Omental fat pad (tissue), 4 donors: ENCODE results near the gene PRKAR1B. TPM values are rescaled to one million over a fixed set of nuclear protein-coding genes. Genes with fewer than 3 reads are reported as not detected.

ENCODE experiments used
- ATAC-seq: fragments of 150-250 bp; one replicate; pipeline ENCODE4 v1.9.1; 2016; ENCODE audit warnings: mild to moderate bottlenecking, moderate library complexity; ENCODE audit not compliant: low FRiP score
- DNase-seq: peaks from one replicate; pipeline ENCODE4 v3.0.0-alpha.2; 2019; ENCODE audit warnings: low spot score
- total RNA-seq, 4 donors: library from RNA; depleted of rRNA; stranded (reverse); fragments of >200 nt; gene quantifications; one replicate each; pipeline ENCODE4 v1.1.0, GENCODE V29; 2016
- TF ChIP-seq, protein P1 (sequence below), 3 donors: fragments of 450-650 bp; IDR thresholded peaks; one replicate each; pipeline ENCODE4 v1.5.1; 2016 to 2017; ENCODE audit warnings: antibody characterized with exemption in 3 of 3, mild to moderate bottlenecking in 3 of 3, moderate library complexity in 2 of 3

PRKAR1B gene
- total RNA-seq, 4 donors from 2014 or later = 9.0 to 11.4 (median 10.3) TPM

DNA sequence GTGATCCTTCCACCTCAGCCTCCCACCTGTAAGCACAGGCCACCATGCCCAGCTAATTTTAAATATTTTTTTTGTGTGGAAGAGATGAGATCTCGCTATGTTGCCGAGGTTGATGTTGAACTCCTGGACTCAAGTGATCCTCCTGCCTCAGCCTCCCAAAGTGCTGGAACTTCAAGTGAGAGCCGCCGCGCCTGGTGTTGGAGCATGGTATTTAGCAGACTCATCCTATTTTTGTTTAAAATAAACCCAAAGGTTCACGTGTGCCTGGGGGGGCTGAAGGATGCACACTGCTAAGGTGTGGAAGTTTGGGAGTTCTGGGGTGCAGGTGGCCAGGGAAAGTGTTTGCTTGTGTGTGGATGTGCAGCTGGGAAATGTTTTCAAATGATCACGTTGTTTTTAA is 225.6 kb downstream of the PRKAR1B start:
- ATAC-seq = no peak
- no peak for DNase-seq
- TF ChIP-seq, protein P1, sequence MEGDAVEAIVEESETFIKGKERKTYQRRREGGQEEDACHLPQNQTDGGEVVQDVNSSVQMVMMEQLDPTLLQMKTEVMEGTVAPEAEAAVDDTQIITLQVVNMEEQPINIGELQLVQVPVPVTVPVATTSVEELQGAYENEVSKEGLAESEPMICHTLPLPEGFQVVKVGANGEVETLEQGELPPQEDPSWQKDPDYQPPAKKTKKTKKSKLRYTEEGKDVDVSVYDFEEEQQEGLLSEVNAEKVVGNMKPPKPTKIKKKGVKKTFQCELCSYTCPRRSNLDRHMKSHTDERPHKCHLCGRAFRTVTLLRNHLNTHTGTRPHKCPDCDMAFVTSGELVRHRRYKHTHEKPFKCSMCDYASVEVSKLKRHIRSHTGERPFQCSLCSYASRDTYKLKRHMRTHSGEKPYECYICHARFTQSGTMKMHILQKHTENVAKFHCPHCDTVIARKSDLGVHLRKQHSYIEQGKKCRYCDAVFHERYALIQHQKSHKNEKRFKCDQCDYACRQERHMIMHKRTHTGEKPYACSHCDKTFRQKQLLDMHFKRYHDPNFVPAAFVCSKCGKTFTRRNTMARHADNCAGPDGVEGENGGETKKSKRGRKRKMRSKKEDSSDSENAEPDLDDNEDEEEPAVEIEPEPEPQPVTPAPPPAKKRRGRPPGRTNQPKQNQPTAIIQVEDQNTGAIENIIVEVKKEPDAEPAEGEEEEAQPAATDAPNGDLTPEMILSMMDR (IDR thresholded peaks at IDR 0.05) = no peak

DNA sequence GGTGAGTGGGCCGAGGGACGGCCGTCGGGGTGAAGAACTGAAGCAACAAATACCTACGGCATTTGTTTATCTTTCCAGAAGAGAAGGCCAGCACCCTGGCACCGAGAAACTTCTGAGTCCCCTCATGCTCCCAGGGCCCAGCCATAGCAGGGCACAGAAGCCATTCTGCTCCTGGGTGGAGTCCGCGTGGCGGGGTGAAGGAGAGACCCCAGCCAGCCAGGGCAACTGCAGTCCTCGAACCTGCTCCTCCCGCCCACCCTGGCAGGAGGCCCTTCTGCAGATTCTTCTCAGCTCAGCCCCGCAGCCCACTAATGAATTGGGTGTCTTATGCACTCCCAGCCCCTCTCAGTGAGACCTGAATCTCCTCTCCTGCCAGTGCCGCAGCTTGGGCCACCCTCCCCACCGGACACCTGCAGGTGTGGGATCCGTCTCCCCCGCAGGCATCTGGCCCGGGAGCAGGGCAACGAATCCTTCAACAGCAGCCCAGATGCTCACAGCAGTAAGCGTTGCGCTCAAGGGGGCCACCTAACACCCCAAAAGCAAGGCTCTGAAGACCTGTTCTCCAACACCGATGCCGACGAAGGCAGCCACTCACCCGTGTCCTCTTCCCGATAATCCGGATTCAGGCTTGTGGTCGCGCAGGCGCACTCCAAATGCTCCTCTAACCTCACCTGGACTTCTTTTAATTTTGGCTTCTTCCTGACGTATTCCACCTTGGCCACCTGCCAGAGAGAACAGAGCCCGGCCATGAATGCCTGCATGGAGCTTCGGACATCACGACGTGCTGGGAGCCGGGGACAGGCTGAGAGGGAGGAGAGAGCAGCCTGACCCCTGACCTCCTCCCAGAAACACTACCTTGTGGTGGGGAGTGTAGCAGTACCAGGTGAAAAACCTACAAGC is 226.3 kb downstream of the PRKAR1B start:
- TF ChIP-seq, protein P1 (IDR thresholded peaks at IDR 0.05) = no peak
- ATAC-seq (no peak), DNase-seq (no peak)

DNA sequence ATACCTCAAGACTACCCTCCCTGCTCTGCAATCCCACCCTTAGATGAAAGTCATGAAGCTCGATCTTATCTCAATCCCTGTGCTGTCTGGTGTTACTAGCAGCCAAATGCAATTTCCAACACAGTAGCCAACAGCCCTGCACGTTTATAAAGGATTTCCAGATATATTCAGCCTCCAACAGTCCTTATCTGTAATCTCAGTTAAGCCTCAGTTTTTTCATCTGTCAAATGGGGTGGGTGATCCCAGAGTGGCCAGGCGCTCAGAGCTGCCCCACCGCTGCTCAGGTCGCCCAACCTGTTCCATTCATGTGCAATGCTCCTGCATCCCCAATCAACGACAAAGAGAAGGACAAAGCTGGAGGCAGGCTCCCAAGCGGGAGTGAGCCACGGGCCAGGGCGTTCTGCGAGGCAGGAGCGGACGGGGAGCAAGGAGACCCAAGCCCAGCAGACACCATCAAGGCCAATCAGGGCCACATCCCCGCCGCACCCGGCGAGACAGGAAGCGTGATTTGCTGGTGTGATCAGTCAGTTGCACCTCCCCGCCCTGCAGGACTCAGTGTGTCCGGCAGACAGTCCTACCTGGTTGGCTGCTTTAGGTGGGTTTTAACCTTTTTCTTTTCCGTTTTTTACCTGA is 227.1 kb downstream of the PRKAR1B start:
- no peak for ATAC-seq
- DNase-seq = no peak
- TF ChIP-seq, protein P1 (IDR thresholded peaks at IDR 0.05) = no peak

Other genes with a start within 250 kb of the PRKAR1B start
- gene PDGFA, start 207.4 kb downstream of the PRKAR1B start, total RNA-seq = 10 to 100 TPM in 1 of 4 donors, 1 to 10 TPM in 3; 7.0 to 23.7 (median 8.8) TPM
- gene DNAAF5, start 582 bp downstream of the PRKAR1B start, total RNA-seq = 10 to 100 TPM; 15.7 to 27.1 (median 25.1) TPM
- gene SUN1, start 105.2 kb upstream of the PRKAR1B start, total RNA-seq = 100 to 1,000 TPM; 124 to 245 (median 174) TPM
- 10 to 100 TPM; 18.7 to 28.5 (median 23.5) TPM for gene GET4, start 149.3 kb upstream of the PRKAR1B start, total RNA-seq
- gene ADAP1, start 227.4 kb upstream of the PRKAR1B start, total RNA-seq = 10 to 100 TPM in 3 of 4 donors, 1 to 10 TPM in 1; 6.7 to 21.7 (median 14.4) TPM
- 10 to 100 TPM in 2 of 4 donors, 1 to 10 TPM in 2; 8.1 to 16.9 (median 10.0) TPM for gene COX19, start 248.3 kb upstream of the PRKAR1B start, total RNA-seq